Type B pancreatic cell (in vitro differentiated cells): ENCODE data around the gene CDC42EP4. TPM values are rescaled to one million over a fixed set of nuclear protein-coding genes. Genes with fewer than 3 reads are reported as not detected.

Experiments
- DNase-seq: peaks from one replicate; pipeline ENCODE4 v3.0.0; 2021; ENCODE audit warnings: mixed read lengths; ENCODE audit not compliant: unreplicated experiment; ENCODE audit errors: extremely low spot score
- H3K27ac Mint-ChIP-seq: 2 replicates; pipeline ENCODE4 v1.8.0; 2021; ENCODE audit warnings: mild to moderate bottlenecking, mixed read lengths
- H3K27me3 Mint-ChIP-seq: 2 replicates; pipeline ENCODE4 v1.8.0; 2021; ENCODE audit warnings: mixed read lengths
- H3K36me3 Mint-ChIP-seq: 2 replicates; pipeline ENCODE4 v1.8.0; 2021; ENCODE audit warnings: mixed read lengths
- H3K4me1 Mint-ChIP-seq: one replicate; pipeline ENCODE4 v1.8.0; 2021; ENCODE audit warnings: mixed read lengths; ENCODE audit not compliant: unreplicated experiment
- H3K4me3 Mint-ChIP-seq: 2 replicates; pipeline ENCODE4 v1.8.0; 2021; ENCODE audit warnings: mild to moderate bottlenecking, mixed read lengths
- H3K9me3 Mint-ChIP-seq: 2 replicates; pipeline ENCODE4 v1.8.0; 2021; ENCODE audit warnings: mixed read lengths
- total RNA-seq: library from RNA; stranded (reverse); gene quantifications from 2 replicates; pipeline ENCODE4 v1.2.1, GENCODE V29; 2021; ENCODE audit warnings: low replicate concordance
- TF ChIP-seq, protein P1 (sequence below): fragments of 200-600 bp; sonication (generic); conservative IDR thresholded peaks from 2 replicates; pipeline ENCODE4 v1.5.0; 2021; ENCODE audit warnings: antibody characterized with exemption, mild to moderate bottlenecking

CDC42EP4 gene
- total RNA-seq, 1 donor from 2014 or later = 78.8 TPM

DNA sequence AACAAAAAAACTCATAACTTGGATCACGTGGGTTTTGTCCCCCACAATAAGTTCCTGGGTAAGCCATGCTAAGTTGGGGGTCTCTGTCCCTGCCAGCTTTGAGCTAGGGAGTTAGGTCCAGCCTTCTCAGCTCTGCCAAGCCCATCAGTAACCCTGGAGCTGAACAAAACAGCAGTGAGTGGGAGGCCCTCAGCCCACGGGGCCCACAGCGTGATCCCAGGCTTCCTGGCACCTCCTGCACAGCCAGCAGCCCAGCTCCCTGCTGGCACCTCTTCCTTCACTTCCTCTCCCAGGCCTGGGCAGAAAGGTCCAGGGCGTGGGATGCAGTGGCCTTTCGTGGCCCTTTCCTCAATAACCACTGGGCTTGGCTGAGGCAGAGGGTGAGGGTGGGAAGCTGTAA lies 35.5 kb upstream of the CDC42EP4 start:
- TF ChIP-seq, protein P1, sequence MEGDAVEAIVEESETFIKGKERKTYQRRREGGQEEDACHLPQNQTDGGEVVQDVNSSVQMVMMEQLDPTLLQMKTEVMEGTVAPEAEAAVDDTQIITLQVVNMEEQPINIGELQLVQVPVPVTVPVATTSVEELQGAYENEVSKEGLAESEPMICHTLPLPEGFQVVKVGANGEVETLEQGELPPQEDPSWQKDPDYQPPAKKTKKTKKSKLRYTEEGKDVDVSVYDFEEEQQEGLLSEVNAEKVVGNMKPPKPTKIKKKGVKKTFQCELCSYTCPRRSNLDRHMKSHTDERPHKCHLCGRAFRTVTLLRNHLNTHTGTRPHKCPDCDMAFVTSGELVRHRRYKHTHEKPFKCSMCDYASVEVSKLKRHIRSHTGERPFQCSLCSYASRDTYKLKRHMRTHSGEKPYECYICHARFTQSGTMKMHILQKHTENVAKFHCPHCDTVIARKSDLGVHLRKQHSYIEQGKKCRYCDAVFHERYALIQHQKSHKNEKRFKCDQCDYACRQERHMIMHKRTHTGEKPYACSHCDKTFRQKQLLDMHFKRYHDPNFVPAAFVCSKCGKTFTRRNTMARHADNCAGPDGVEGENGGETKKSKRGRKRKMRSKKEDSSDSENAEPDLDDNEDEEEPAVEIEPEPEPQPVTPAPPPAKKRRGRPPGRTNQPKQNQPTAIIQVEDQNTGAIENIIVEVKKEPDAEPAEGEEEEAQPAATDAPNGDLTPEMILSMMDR = no peak
- Mint-ChIP-seq H3K4me3 (no peak overlapping the region), H3K9me3 (no peaks in the 10 kb centered on the region), H3K27me3 (no peaks in the 10 kb centered on the region), H3K4me1 (peaks cover 50% of the 10 kb centered on the region), H3K36me3 (no peaks in the 10 kb centered on the region), H3K27ac (peak overlapping the region; percentile 39)
- no peak for DNase-seq

- peaks cover 57% of the 10 kb centered on the region for H3K4me1 Mint-ChIP-seq
- no peaks in the 10 kb centered on the region for H3K27me3 Mint-ChIP-seq
- TF ChIP-seq, protein P1 = no peak
- H3K4me3 Mint-ChIP-seq = peak overlapping the region; percentile 28
- H3K27ac Mint-ChIP-seq = no peak overlapping the region
- H3K9me3 Mint-ChIP-seq = no peaks in the 10 kb centered on the region
- no peaks in the 10 kb centered on the region for H3K36me3 Mint-ChIP-seq
- DNase-seq = no peak
Measured at GRCh38 chr17:73346501-73347162, 34.8 kb upstream of the CDC42EP4 start.

DNA sequence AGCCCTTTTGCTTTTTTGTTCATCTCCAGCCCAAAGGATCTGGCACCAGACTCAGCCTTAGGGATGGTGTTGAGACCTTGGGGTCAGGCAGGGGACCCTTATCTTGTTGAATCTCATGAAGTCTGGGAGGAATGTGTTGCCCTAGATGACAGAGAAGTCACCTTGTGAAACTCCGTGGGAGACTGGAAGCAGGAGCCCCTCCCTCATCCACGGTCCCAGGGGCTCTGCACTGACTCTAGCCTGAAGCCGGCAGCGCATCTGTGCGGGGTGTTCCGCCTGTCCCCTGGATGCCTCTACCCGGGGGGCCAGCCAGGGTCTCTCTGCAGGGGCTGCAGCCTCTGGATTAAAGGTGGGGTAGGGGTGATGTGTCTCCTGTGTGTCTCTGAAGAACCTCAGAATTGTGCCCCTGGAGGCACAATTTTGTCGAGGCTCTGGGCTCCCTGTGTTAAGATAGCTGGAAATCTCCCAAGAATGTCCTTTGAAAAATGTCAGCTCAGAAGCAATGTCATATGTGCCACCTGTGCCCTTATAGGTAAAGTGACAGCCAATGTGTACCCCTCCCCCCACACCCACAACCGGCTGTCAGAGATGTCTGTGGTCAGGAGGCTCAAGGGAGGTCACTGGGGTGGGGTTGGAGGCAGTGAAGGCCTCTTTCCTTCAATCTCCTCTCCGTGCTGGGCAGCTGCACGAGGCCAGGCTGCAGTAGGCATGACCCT lies 32.1 kb upstream of the CDC42EP4 start:
- Mint-ChIP-seq H3K27ac (peak overlapping the region; percentile 62), H3K4me3 (peak overlapping the region; percentile 34)

DNA sequence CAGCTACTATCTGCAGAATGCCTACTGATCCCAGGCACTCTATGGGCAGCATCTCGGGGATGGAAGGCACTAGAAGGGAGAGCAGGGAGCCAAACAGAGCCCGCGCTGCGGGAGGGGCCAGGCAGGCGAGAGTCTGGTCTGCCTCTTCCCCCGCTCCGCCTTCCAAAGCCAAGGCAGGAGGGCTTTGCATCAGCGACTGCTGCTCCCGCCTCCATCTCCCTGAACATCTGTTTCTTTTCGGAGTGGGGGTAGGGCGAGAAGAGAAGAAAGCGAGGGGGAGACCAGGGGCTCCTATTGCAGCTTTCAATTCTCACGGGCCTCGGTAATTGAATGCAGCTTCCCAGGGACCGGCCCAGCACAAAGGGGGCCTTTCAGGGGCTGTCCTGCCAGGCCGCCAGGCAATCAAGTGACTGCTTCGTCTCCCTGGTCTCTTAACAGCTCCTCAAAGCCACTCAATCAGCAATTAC lies 31.4 kb upstream of the CDC42EP4 start:
- Mint-ChIP-seq H3K36me3 (no peaks in the 10 kb centered on the region), H3K27ac (no peak overlapping the region), H3K9me3 (no peaks in the 10 kb centered on the region), H3K4me1 (peaks cover 63% of the 10 kb centered on the region), H3K4me3 (peak overlapping the region; percentile 34), H3K27me3 (no peaks in the 10 kb centered on the region)
- peak; percentile 84 for DNase-seq
- TF ChIP-seq, protein P1 = no peak

More for the DNA sequence above, 32.1 kb upstream of the CDC42EP4 start:
- DNase-seq = no peak
- Mint-ChIP-seq H3K27me3 (no peaks in the 10 kb centered on the region), H3K4me1 (peaks cover 62% of the 10 kb centered on the region), H3K9me3 (no peaks in the 10 kb centered on the region), H3K36me3 (no peaks in the 10 kb centered on the region)
- TF ChIP-seq, protein P1 = no peak

- peaks cover 62% of the 10 kb centered on the region for H3K4me1 Mint-ChIP-seq
- no peaks in the 10 kb centered on the region for H3K36me3 Mint-ChIP-seq
- TF ChIP-seq, protein P1 = peak; percentile 21
- H3K4me3 Mint-ChIP-seq = peak overlapping the region; percentile 41
- H3K27ac Mint-ChIP-seq = no peak overlapping the region
- no peaks in the 10 kb centered on the region for H3K27me3 Mint-ChIP-seq
- H3K9me3 Mint-ChIP-seq = no peaks in the 10 kb centered on the region
- no peak for DNase-seq
Measured at GRCh38 chr17:73342541-73343167, 30.9 kb upstream of the CDC42EP4 start.
